GM12891 (cell line): ENCODE measurements around the gene INTS2.

Source experiments
- PAX5 ChIP-seq: IDR thresholded peaks from 2 replicates; pipeline ENCODE4 v1.6.1; 2011; ENCODE audit warnings: low read length, moderate library complexity, mild to moderate bottlenecking; ENCODE audit not compliant: insufficient read depth, severe bottlenecking
- POLR2A ChIP-seq: IDR thresholded peaks from 2 replicates; pipeline ENCODE4 v1.6.1; 2011; ENCODE audit warnings: low read depth, low read length, control low read depth
- POLR2AphosphoS5 ChIP-seq: IDR thresholded peaks from 2 replicates; pipeline ENCODE4 v1.6.1; 2011; ENCODE audit warnings: low read depth, low read length, control low read depth
- POU2F2 ChIP-seq: IDR thresholded peaks from 2 replicates; pipeline ENCODE4 v1.6.1; 2011; ENCODE audit warnings: low read depth, mild to moderate bottlenecking, control low read depth, low read length, moderate library complexity
- TAF1 ChIP-seq: IDR thresholded peaks from 2 replicates; pipeline ENCODE4 v1.6.1; 2011; ENCODE audit warnings: low read depth, low read length, control low read depth

DNA sequence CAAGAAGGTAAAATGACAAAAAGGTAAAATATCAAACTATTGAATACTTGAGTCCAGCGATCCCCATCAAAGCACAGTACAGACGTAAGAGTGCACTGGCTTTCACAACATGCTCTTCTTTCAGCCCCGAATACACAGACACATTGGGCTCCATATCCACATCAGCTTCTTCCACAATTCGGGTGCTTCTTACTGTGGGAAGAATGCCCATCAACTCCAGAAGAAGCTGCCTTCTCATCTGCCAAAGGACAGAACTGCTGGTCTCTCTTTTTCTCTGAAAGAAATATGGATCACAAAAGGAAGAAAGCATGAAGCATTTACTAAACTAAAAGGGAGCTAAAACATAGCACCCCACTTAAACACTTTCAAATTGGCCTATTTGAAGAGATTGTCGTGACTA lies 20.4 kb downstream of the INTS2 start:
- TF ChIP-seq POLR2AphosphoS5, result no peak
- no peak for TF ChIP-seq POLR2A
- no peak for TF ChIP-seq TAF1
- no peak for TF ChIP-seq PAX5
- TF ChIP-seq POU2F2, result no peak
